Measurements from ENCODE around the gene GPR142. TPM values are rescaled to one million over a fixed set of nuclear protein-coding genes. Genes with fewer than 3 reads are reported as not detected.

The GPR142 gene
- total RNA-seq, 4 donors from 2014 or later = not detected

DNA sequence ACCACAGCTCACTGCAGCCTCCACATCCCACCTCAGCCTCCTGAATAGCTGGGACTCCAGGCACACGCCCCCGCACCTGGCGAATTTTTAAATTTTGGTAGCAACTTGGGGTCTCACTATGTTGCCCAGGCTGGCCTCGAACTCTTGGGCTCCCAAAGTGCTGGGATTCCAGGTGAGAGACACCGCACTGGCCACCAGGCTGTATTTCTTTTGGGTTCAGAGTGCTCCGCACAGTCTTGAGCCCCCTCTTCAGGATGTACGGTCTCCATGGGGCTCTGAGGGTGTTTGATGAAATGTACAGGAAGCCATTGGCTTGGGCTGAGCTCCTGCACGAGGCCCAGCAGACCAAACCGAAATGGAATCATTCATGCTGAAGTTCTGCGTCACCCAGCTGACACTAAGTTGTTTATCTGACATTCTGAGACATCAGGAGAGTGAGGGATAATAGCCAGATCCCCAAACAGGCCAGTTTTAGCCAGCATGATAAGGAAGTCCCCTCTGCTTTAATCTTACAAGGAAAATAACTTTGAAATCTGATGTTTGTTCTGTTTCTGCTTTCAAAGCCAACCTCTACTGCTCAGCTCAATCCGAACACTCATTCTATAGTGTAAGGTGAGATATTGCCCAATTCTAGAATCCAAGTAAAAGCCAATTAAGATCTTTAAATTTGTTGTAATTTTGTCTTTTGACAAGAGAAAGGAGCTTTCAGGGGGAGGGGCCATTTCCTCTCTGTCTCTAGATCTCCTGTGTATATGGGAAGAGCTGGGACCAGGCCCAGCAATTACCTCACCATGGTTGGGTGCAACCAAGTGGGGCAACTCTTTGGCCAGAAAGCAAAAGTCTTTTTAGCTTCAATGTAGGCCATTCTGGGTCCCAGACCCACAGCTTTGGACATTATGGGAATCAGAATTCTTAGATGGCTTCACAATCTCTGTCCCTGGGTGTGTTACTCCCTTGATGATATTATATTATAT lies 23.7 kb downstream of the GPR142 start:
- ATAC-seq (ENCODE audit: low FRiP score) (no peak), DNase-seq (ENCODE audit: low spot score) (no peak)
- TF ChIP-seq, protein P1, sequence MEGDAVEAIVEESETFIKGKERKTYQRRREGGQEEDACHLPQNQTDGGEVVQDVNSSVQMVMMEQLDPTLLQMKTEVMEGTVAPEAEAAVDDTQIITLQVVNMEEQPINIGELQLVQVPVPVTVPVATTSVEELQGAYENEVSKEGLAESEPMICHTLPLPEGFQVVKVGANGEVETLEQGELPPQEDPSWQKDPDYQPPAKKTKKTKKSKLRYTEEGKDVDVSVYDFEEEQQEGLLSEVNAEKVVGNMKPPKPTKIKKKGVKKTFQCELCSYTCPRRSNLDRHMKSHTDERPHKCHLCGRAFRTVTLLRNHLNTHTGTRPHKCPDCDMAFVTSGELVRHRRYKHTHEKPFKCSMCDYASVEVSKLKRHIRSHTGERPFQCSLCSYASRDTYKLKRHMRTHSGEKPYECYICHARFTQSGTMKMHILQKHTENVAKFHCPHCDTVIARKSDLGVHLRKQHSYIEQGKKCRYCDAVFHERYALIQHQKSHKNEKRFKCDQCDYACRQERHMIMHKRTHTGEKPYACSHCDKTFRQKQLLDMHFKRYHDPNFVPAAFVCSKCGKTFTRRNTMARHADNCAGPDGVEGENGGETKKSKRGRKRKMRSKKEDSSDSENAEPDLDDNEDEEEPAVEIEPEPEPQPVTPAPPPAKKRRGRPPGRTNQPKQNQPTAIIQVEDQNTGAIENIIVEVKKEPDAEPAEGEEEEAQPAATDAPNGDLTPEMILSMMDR (IDR thresholded peaks at IDR 0.05) = no peak

- no peak for DNase-seq (ENCODE audit: low spot score)
- TF ChIP-seq, protein P1 (IDR thresholded peaks at IDR 0.05) = no peak
- ATAC-seq (ENCODE audit: low FRiP score) = no peak
Observed at GRCh38 chr17:74391771-74392170, 24.5 kb downstream of the GPR142 start.

DNA sequence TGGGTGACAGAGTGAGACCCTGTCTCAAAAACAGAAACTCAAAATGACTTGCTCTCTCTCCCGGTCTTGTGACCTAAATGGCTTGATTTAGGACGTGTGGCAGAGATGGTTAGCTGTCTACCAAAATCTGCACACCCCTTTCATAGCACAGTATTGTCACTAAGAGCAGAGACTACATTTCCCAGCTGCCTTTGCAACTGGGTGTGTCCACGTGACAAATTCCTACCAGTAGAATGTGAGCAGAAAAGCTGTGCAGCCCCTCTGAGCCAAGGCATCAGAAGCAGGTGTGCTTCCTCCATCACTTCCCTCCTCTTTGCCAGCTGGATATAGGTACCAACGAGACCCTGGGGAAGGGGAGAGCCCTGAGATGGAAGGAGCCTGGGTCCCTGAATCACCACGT lies 25.5 kb downstream of the GPR142 start:
- no peak for ATAC-seq (ENCODE audit: low FRiP score)
- DNase-seq (ENCODE audit: low spot score) = no peak
- TF ChIP-seq, protein P1 (IDR thresholded peaks at IDR 0.05) = no peak

- no peak for DNase-seq (ENCODE audit: low spot score)
- TF ChIP-seq, protein P1 (IDR thresholded peaks at IDR 0.05) = no peak
- peak; percentile 70 for ATAC-seq (ENCODE audit: low FRiP score)
Observed at GRCh38 chr17:74393346-74393942, 26.1 kb downstream of the GPR142 start.

GRCh38 chr17:74394275-74394950 lies 27.1 kb downstream of the GPR142 start:
- DNase-seq (ENCODE audit: low spot score) = no peak
- TF ChIP-seq, protein P1 (IDR thresholded peaks at IDR 0.05) = no peak
- no peak for ATAC-seq (ENCODE audit: low FRiP score)

GRCh38 chr17:74394977-74395376 lies 27.7 kb downstream of the GPR142 start:
- ATAC-seq (ENCODE audit: low FRiP score) = no peak
- TF ChIP-seq, protein P1 (IDR thresholded peaks at IDR 0.05) = no peak
- DNase-seq (ENCODE audit: low spot score) = no peak

Measured in omental fat pad (tissue), 4 donors.